Spleen (tissue), 11 donors: ENCODE data around the gene SELP. TPM values are rescaled to one million over a fixed set of nuclear protein-coding genes. Genes with fewer than 3 reads are reported as not detected.

Experiments
- DNase-seq: peaks from one replicate; pipeline ENCODE4 v3.0.0-alpha.2; 2020
- H3K27ac ChIP-seq, 8 donors: fragments of 200-600 bp; sonication (generic) in 7 of 8; 1 replicate in 4 of 8; 2 replicates in 4 of 8; pipeline versions ENCODE4 v1.5.0 to v1.8.0; 2016 to 2021; ENCODE audit warnings: inconsistent platforms in 4 of 8, mild to moderate bottlenecking in 4 of 8, moderate library complexity in 1 of 8
- H3K27me3 ChIP-seq, 7 donors: fragments of 200-600 bp; sonication (generic) in 6 of 7; replicated peaks in 1 of 7; 1 replicate in 4 of 7; 2 replicates in 3 of 7; pipeline versions ENCODE4 v1.5.0 to v1.8.0; 2016 to 2021; ENCODE audit warnings: inconsistent platforms in 3 of 7, mild to moderate bottlenecking in 1 of 7
- H3K36me3 ChIP-seq, 6 donors: fragments of 200-600 bp; sonication (generic) in 5 of 6; 1 replicate in 4 of 6; 2 replicates in 2 of 6; pipeline versions ENCODE4 v1.5.0 to v1.8.0; 2016 to 2021; ENCODE audit warnings: inconsistent platforms in 2 of 6
- H3K4me1 ChIP-seq, 6 donors: fragments of 200-600 bp; sonication (generic) in 5 of 6; 1 replicate in 3 of 6; 2 replicates in 3 of 6; pipeline versions ENCODE4 v1.5.0 to v1.8.0; 2016 to 2021; ENCODE audit warnings: inconsistent platforms in 3 of 6
- H3K4me3 ChIP-seq, 8 donors: fragments of 200-600 bp; sonication (generic) in 7 of 8; 1 replicate in 4 of 8; 2 replicates in 4 of 8; pipeline versions ENCODE4 v1.5.0 to v1.8.0; 2016 to 2021; ENCODE audit warnings: inconsistent platforms in 4 of 8, mild to moderate bottlenecking in 4 of 8, moderate library complexity in 2 of 8
- H3K9me3 ChIP-seq, 8 donors: fragments of 200-600 bp; sonication (generic) in 7 of 8; 1 replicate in 4 of 8; 2 replicates in 4 of 8; pipeline versions ENCODE4 v1.5.0 to v1.8.0; 2016 to 2021; ENCODE audit warnings: inconsistent platforms in 4 of 8
- CTCF ChIP-seq, 11 experiments: fragments of 200-600 bp in 7 of 11; fragments of 450-650 bp in 4 of 11; sonication (generic) in 4 of 11; IDR thresholded peaks in 8 of 11; conservative IDR thresholded peaks in 3 of 11; 1 replicate in 7 of 11; 2 replicates in 4 of 11; pipeline versions ENCODE4 v1.4.0 to v1.8.0; 2016 to 2021; ENCODE audit warnings: antibody characterized with exemption in 11 of 11, inconsistent platforms in 4 of 11, mild to moderate bottlenecking in 1 of 11
- POLR2A ChIP-seq, 3 donors: fragments of 450-650 bp; IDR thresholded peaks; one replicate each; pipeline ENCODE4 v1.5.1; 2017; ENCODE audit warnings: antibody characterized with exemption in 3 of 3, mild to moderate bottlenecking in 1 of 3
- POLR2AphosphoS5 ChIP-seq, 3 donors: sonication (generic); formaldehyde crosslinking; IDR thresholded peaks; one replicate each; pipeline ENCODE4 v1.5.1; 2017; ENCODE audit warnings: antibody characterized with exemption in 3 of 3
- WGBS, 5 donors: extraction: QIAGEN DNeasy Blood & Tissue Kit in 3 of 5; methylation state at CpG; one replicate each; pipeline versions ENCODE4 v1.1.5 to v1.1.7; 2013 to 2018; 5-methylcytosine and 5-hydroxymethylcytosine counted together
- intact Hi-C: fragments of 100-400 bp; cut with DNase I; formaldehyde crosslinking; loops from one replicate; pipeline ENCODE4 v1.15.0; 2023; ENCODE audit warnings: low total_unique reads
- polyA plus RNA-seq, 3 donors: library from polyadenylated mRNA; stranded (reverse); fragments of 200-250 nt; gene quantifications; one replicate each; pipeline ENCODE4 v1.2.1, GENCODE V29; 2013
- total RNA-seq, 7 donors: library from RNA; depleted of rRNA in 3 of 7; stranded (reverse); fragments of >200 nt in 3 of 7; fragmentation: NEBNext Ultra II Directional in 4 of 7; extraction: Animal tissue kit (Norgen Biotek cat#: 25700) in 4 of 7; gene quantifications; one replicate each; pipeline versions ENCODE4 v1.1.0 to v1.2.1, GENCODE V29; 2016 to 2021
- donor health status: healthy with polysubstance abuse.
- donor health status: DM: no; HTN: no; CAD: no; lungs with moderate emphysema.
- donor health status: DM: no; HTN: no; CAD: no.
- donor health status: Bipolar disorder and iron deficiency.
- donor health status: healthy.
- donor health status: DM: no; HTN: no; CAD: no.
- donor health status: DM: yes; HTN: yes; CAD: no.

SELP gene
- total and polyA plus RNA-seq, 10 donors: 0.97 to 7.6 (median 4.1) TPM

- DNase-seq: no peak
- intact Hi-C loops: no loop called here
Measured at GRCh38 chr1:169650551-169650950, 20.6 kb upstream of the SELP start.

GRCh38 chr1:169648709-169649108 lies 18.8 kb upstream of the SELP start:
- no peak overlapping the region for H3K4me3 ChIP-seq
- H3K27ac ChIP-seq: peak overlapping the region in 2 of 8 donors; percentile 29 to 52
- no peaks in the 10 kb centered on the region for H3K9me3 ChIP-seq
- no peaks in the 10 kb centered on the region for H3K36me3 ChIP-seq
- intact Hi-C loops: no loop called here
- no peaks in the 10 kb centered on the region for H3K27me3 ChIP-seq
- TF ChIP-seq POLR2A (IDR thresholded peaks at IDR 0.05) (no peak), CTCF (IDR thresholded peaks at IDR 0.05 in 8 of 11, conservative IDR thresholded peaks at IDR 0.05 in 3 of 11) (no peak), POLR2AphosphoS5 (IDR thresholded peaks at IDR 0.05) (no peak)
- H3K4me1 ChIP-seq: peaks cover 0 to 8% (median 0%) of the 10 kb centered on the region in 6 donors
- WGBS, 5 donors: 12 to 39% (median 32%) methylated on average over 1 of the region's 1 CpG
- DNase-seq: no peak

More at GRCh38 chr1:169650551-169650950, 20.6 kb upstream of the SELP start:
- WGBS, 5 donors: 56 to 81% (median 67%) methylated on average over 4 of the region's 4 CpGs
- H3K9me3 ChIP-seq: no peaks in the 10 kb centered on the region
- no peak overlapping the region for H3K27ac ChIP-seq
- TF ChIP-seq POLR2AphosphoS5 (IDR thresholded peaks at IDR 0.05): no peak
- no peak for TF ChIP-seq POLR2A (IDR thresholded peaks at IDR 0.05)
- no peak for TF ChIP-seq CTCF (IDR thresholded peaks at IDR 0.05 in 8 of 11, conservative IDR thresholded peaks at IDR 0.05 in 3 of 11)
- H3K4me3 ChIP-seq: no peak overlapping the region
- H3K27me3 ChIP-seq: no peaks in the 10 kb centered on the region
- peaks cover 0 to 10% (median 0%) of the 10 kb centered on the region in 6 donors for H3K4me1 ChIP-seq
- H3K36me3 ChIP-seq: no peaks in the 10 kb centered on the region

- intact Hi-C loops: no loop called here
- H3K27ac ChIP-seq: no peak overlapping the region
- H3K9me3 ChIP-seq: no peaks in the 10 kb centered on the region
- WGBS, 5 donors: 71 to 91% (median 79%) methylated on average over 2 of the region's 2 CpGs
- no peak overlapping the region for H3K4me3 ChIP-seq
- H3K36me3 ChIP-seq: no peaks in the 10 kb centered on the region
- H3K27me3 ChIP-seq: no peaks in the 10 kb centered on the region
- H3K4me1 ChIP-seq: peaks cover 0 to 8% (median 0%) of the 10 kb centered on the region in 6 donors
- no peak for DNase-seq
- TF ChIP-seq POLR2AphosphoS5 (IDR thresholded peaks at IDR 0.05) (no peak), POLR2A (IDR thresholded peaks at IDR 0.05) (no peak), CTCF (IDR thresholded peaks at IDR 0.05 in 8 of 11, conservative IDR thresholded peaks at IDR 0.05 in 3 of 11) (no peak)
Measured at GRCh38 chr1:169648187-169648586, 18.3 kb upstream of the SELP start.

- H3K9me3 ChIP-seq: no peaks in the 10 kb centered on the region
- H3K36me3 ChIP-seq: no peaks in the 10 kb centered on the region
- no peak for DNase-seq
- no peaks in the 10 kb centered on the region for H3K27me3 ChIP-seq
- intact Hi-C loops: no loop called here
- no peak overlapping the region for H3K27ac ChIP-seq
- no peak overlapping the region for H3K4me3 ChIP-seq
- no peak for TF ChIP-seq CTCF (IDR thresholded peaks at IDR 0.05 in 8 of 11, conservative IDR thresholded peaks at IDR 0.05 in 3 of 11)
- no peak for TF ChIP-seq POLR2A (IDR thresholded peaks at IDR 0.05)
- TF ChIP-seq POLR2AphosphoS5 (IDR thresholded peaks at IDR 0.05): no peak
- H3K4me1 ChIP-seq: peaks cover 0 to 8% (median 0%) of the 10 kb centered on the region in 6 donors
Measured at GRCh38 chr1:169647512-169647911, 17.6 kb upstream of the SELP start.
